PC-9 (cell line): ENCODE results near the gene TRIM9. TPM values are rescaled to one million over a fixed set of nuclear protein-coding genes. Genes with fewer than 3 reads are reported as not detected.

Experiments used
- BruUV-seq: library from RNA; stranded (reverse); fragments of 400-500 nt; replicated peaks from 2 replicates; lab custom pipeline; 2021; lab: Mats Ljungman, UMichigan
- CTCF ChIA-PET: fragments of 300-600 bp; sonication (Branson Sonifier 250); formaldehyde crosslinking; loops from one replicate; lab custom pipeline; 2022; ENCODE audit warnings: antibody characterized with exemption; lab: Charles Lee
- POLR2A ChIA-PET: fragments of 300-600 bp; sonication (Branson Sonifier 250); formaldehyde crosslinking; loops from one replicate; lab custom pipeline; 2022; ENCODE audit warnings: antibody characterized with exemption; ENCODE audit not compliant: unreplicated experiment; lab: Charles Lee
- DNase-seq, 2 experiments: peaks; one replicate each; pipeline versions ENCODE4 v3.0.0 to v3.0.0-alpha.2; 2015 to 2022; ENCODE audit warnings: mixed read lengths in 1 of 2
- H2AFZ ChIP-seq: fragments of 200-600 bp; sonication (generic); 2 replicates; pipeline ENCODE4 v1.8.1; 2017; ENCODE audit warnings: antibody characterized with exemption
- H3F3A ChIP-seq: fragments of 200-600 bp; sonication (generic); 2 replicates; pipeline ENCODE4 v1.8.1; 2017; ENCODE audit warnings: antibody characterized with exemption, mild to moderate bottlenecking, low read depth; ENCODE audit not compliant: insufficient read depth
- H3K27ac ChIP-seq: fragments of 200-600 bp; sonication (generic); 2 replicates; pipeline ENCODE4 v1.6.1; 2016; ENCODE audit warnings: mixed run types
- H3K27me3 ChIP-seq: fragments of 200-600 bp; sonication (generic); 2 replicates; pipeline ENCODE4 v1.6.1; 2016; ENCODE audit warnings: low read depth, mixed run types; ENCODE audit not compliant: insufficient read depth
- H3K36me3 ChIP-seq: fragments of 200-600 bp; sonication (generic); 2 replicates; pipeline ENCODE4 v1.6.1; 2016; ENCODE audit warnings: low read depth, mixed run types
- H3K4me1 ChIP-seq: fragments of 200-600 bp; sonication (generic); replicated peaks from 2 replicates; pipeline ENCODE4 v1.6.1; 2016; ENCODE audit warnings: mixed run types; ENCODE audit not compliant: insufficient read depth
- H3K4me2 ChIP-seq: fragments of 200-600 bp; sonication (generic); 2 replicates; pipeline ENCODE4 v1.6.1; 2017; ENCODE audit warnings: mixed run types
- H3K4me3 ChIP-seq: fragments of 200-600 bp; sonication (generic); 2 replicates; pipeline ENCODE4 v1.6.1; 2016; ENCODE audit warnings: mixed run types
- H3K79me2 ChIP-seq: fragments of 200-600 bp; sonication (generic); 2 replicates; pipeline ENCODE4 v1.6.1; 2017; ENCODE audit warnings: low read depth, mixed run types
- H3K9me2 ChIP-seq: fragments of 200-600 bp; sonication (generic); 2 replicates; pipeline ENCODE4 v1.8.1; 2017; ENCODE audit warnings: mild to moderate bottlenecking; ENCODE audit not compliant: insufficient read depth
- H3K9me3 ChIP-seq: fragments of 200-600 bp; sonication (generic); 2 replicates; pipeline ENCODE4 v1.8.1; 2016; ENCODE audit warnings: low read depth; ENCODE audit not compliant: insufficient read depth
- H4K20me1 ChIP-seq: fragments of 200-600 bp; sonication (generic); 2 replicates; pipeline ENCODE4 v1.8.1; 2017; ENCODE audit not compliant: insufficient read depth
- CTCF ChIP-seq: fragments of 200-600 bp; sonication (generic); conservative IDR thresholded peaks from 2 replicates; pipeline ENCODE4 v1.6.1; 2017; ENCODE audit warnings: mixed run types, antibody characterized with exemption, mild to moderate bottlenecking, moderate library complexity
- EZH2 ChIP-seq: fragments of 200-600 bp; sonication (generic); IDR thresholded peaks from 2 replicates; pipeline ENCODE4 v1.8.0; 2017; ENCODE audit warnings: antibody characterized with exemption, low read depth
- intact Hi-C: fragments of 100-400 bp; cut with micrococcal nuclease; formaldehyde crosslinking; loops from one replicate; pipeline ENCODE4 v1.10.0; 2022; ENCODE audit not compliant: unreplicated experiment
- total RNA-seq: library from RNA; stranded (reverse); gene quantifications from 2 replicates; pipeline ENCODE4 v1.2.3, GENCODE V29; 2021

The TRIM9 gene
- total RNA-seq, 1 experiment from 2014 or later, result 2.1 TPM

- ChIA-PET POLR2A (no interaction called here), CTCF (no interaction called here)
- peaks cover 35% of the 10 kb centered on the region; the same call in 1 of the 2 replicates for H3F3A ChIP-seq
- intact Hi-C loops, result loop anchor here (5.0 kb wide), 1 partner anchor 841 kb away; no protein-coding TSS in a partner anchor
- H3K9me3 ChIP-seq, result no peaks in the 10 kb centered on the region
- no peaks in the 10 kb centered on the region for H3K9me2 ChIP-seq
- no peaks in the 10 kb centered on the region for H4K20me1 ChIP-seq
- H3K36me3 ChIP-seq, result peaks cover 1% of the 10 kb centered on the region; the same call in 1 of the 2 replicates
- DNase-seq, result no peak
- H3K4me1 ChIP-seq, result peaks cover 29% of the 10 kb centered on the region
- H3K27ac ChIP-seq, result no peak overlapping the region
- no peak overlapping the region for H3K4me2 ChIP-seq
- H3K4me3 ChIP-seq, result no peak overlapping the region
- no TSS peak for BruUV-seq
- no peaks in the 10 kb centered on the region for H3K27me3 ChIP-seq
- H3K79me2 ChIP-seq, result peaks cover 22% of the 10 kb centered on the region
- TF ChIP-seq CTCF (no peak), EZH2 (no peak)
- no peak overlapping the region for H2AFZ ChIP-seq
Measured at GRCh38 chr14:50941151-50941550, 153.8 kb downstream of the TRIM9 start.

- Histone ChIP-seq H3F3A (peaks cover 26% of the 10 kb centered on the region), H3K79me2 (peaks cover 10% of the 10 kb centered on the region; the same call in 1 of the 2 replicates), H2AFZ (no peak overlapping the region), H3K4me2 (no peak overlapping the region; the same call in 1 of the 2 replicates), H3K4me3 (no peak overlapping the region), H3K4me1 (peaks cover 23% of the 10 kb centered on the region), H3K27ac (peak overlapping the region; percentile 21; the same call in 1 of the 2 replicates), H3K36me3 (peaks cover 27% of the 10 kb centered on the region), H3K9me3 (no peaks in the 10 kb centered on the region), H3K27me3 (no peaks in the 10 kb centered on the region), H3K9me2 (no peaks in the 10 kb centered on the region; the same call in 1 of the 2 replicates), H4K20me1 (no peaks in the 10 kb centered on the region)
- no peak for DNase-seq
- BruUV-seq, result no TSS peak
- POLR2A ChIA-PET, result interaction anchor here (0.6 kb wide), 1 partner anchor 12 kb away, joined by 3 read pairs; no protein-coding TSS in a partner anchor
- TF ChIP-seq EZH2, result no peak
- TF ChIP-seq CTCF, result no peak
- intact Hi-C loops, result no loop called here
- CTCF ChIA-PET, result no interaction called here
Measured at GRCh38 chr14:50937800-50938199, 157.1 kb downstream of the TRIM9 start.

- H3K4me3 ChIP-seq, result no peak overlapping the region
- H3K36me3 ChIP-seq, result peaks cover 32% of the 10 kb centered on the region
- peaks cover 10% of the 10 kb centered on the region; the same call in 1 of the 2 replicates for H3K79me2 ChIP-seq
- CTCF ChIA-PET, result no interaction called here
- H3K9me3 ChIP-seq, result no peaks in the 10 kb centered on the region
- POLR2A ChIA-PET, result interaction anchor here (0.7 kb wide), 1 partner anchor 32 kb away, joined by 3 read pairs; no protein-coding TSS in a partner anchor
- intact Hi-C loops, result no loop called here
- no peaks in the 10 kb centered on the region for H3K27me3 ChIP-seq
- peak overlapping the region; percentile 46 for H3K27ac ChIP-seq
- no peak for TF ChIP-seq CTCF
- no peaks in the 10 kb centered on the region for H4K20me1 ChIP-seq
- no TSS peak for BruUV-seq
- peaks cover 26% of the 10 kb centered on the region for H3F3A ChIP-seq
- H2AFZ ChIP-seq, result no peak overlapping the region
- peak in 1 of 2 experiments; percentile 83 for DNase-seq
- peaks cover 22% of the 10 kb centered on the region for H3K4me1 ChIP-seq
- peak overlapping the region; percentile 10 for H3K4me2 ChIP-seq
- H3K9me2 ChIP-seq, result no peaks in the 10 kb centered on the region; the same call in 1 of the 2 replicates
Measured at GRCh38 chr14:50937325-50937724, 157.6 kb downstream of the TRIM9 start.
